K562 (cell line): ENCODE data around the gene CRELD2. TPM values are rescaled to one million over a fixed set of nuclear protein-coding genes. Genes with fewer than 3 reads are reported as not detected.

ENCODE experiments used
- CREM ChIP-seq: IDR thresholded peaks from 2 replicates; pipeline ENCODE4 v1.6.1; 2014; ENCODE audit warnings: antibody characterized with exemption, low read depth
- FOS ChIP-seq: IDR thresholded peaks from 3 replicates; pipeline ENCODE4 v1.6.1; 2011; ENCODE audit not compliant: insufficient read length; ENCODE audit errors: extremely low read depth
- PML ChIP-seq: IDR thresholded peaks from 2 replicates; pipeline ENCODE4 v1.6.1; 2012; ENCODE audit warnings: low read length, inconsistent platforms
- POLR2H ChIP-seq: IDR thresholded peaks from 2 replicates; pipeline ENCODE4 v1.6.1; 2016; ENCODE audit warnings: missing genetic modification characterization, low read depth, mild to moderate bottlenecking, control low read depth, missing compliant biosample characterization, moderate library complexity
- SMAD2 ChIP-seq: fragments of 150-350 bp; IDR thresholded peaks from 2 replicates; pipeline ENCODE4 v1.6.1; 2014; ENCODE audit warnings: low read depth, mild to moderate bottlenecking, low read length
- SMARCB1 ChIP-seq: IDR thresholded peaks from 2 replicates; pipeline ENCODE4 v1.6.1; 2011; ENCODE audit warnings: improper control_type of control experiment, low read depth; ENCODE audit not compliant: insufficient read length
- ZNF175 ChIP-seq: fragments of 200-800 bp; sonication (Bioruptor generic); IDR thresholded peaks from 2 replicates; pipeline ENCODE4 v1.6.1; 2016; ENCODE audit warnings: low read depth, mild to moderate bottlenecking, missing genetic modification characterization, missing compliant biosample characterization
- ZNF668 ChIP-seq: fragments of 250-450 bp; sonication (Bioruptor Pico); IDR thresholded peaks from 2 replicates; pipeline ENCODE4 v1.8.0; 2022; ENCODE audit warnings: mild to moderate bottlenecking, inconsistent platforms
- polyA plus RNA-seq, 8 experiments: library from polyadenylated mRNA; depleted of rRNA in 4 of 8; stranded (reverse) in 5 of 8; unstranded in 3 of 8; fragments of >200 nt; fragmentation: Nextera tagmentation in 2 of 8; fragmentation: Illumina TruSeq in 1 of 8; extraction: Ambion mirVana in 2 of 8; extraction: Trizol in 1 of 8; gene quantifications; 2 replicates each; pipeline versions ENCODE4 v1.2.1 to v1.2.3, GENCODE V29; 2011 to 2014; ENCODE audit warnings: inconsistent platforms in 1 of 8, missing spikeins in 1 of 8
- total RNA-seq, 7 experiments: library from RNA; depleted of rRNA in 6 of 7; stranded (reverse); fragments of >200 nt in 6 of 7; fragmentation: Illumina TruSeq in 2 of 7; extraction: Trizol in 2 of 7; gene quantifications; 2 replicates each; pipeline versions ENCODE4 v1.2.1 to v1.2.3, GENCODE V29; 2011 to 2021; ENCODE audit warnings: low replicate concordance in 1 of 7
- TF ChIP-seq, protein P1 (sequence below): fragments of 450-650 bp; IDR thresholded peaks from 2 replicates; pipeline ENCODE4 v1.6.1; 2014; ENCODE audit warnings: low read depth, mild to moderate bottlenecking, moderate library complexity, borderline replicate concordance
- TF ChIP-seq, protein P2 (sequence below): fragments of 250-450 bp; sonication (Bioruptor Pico); IDR thresholded peaks from 2 replicates; pipeline ENCODE4 v1.5.0; 2020; ENCODE audit warnings: mild to moderate bottlenecking
- TF ChIP-seq, protein P3 (sequence below): fragments of 250-450 bp; sonication (Bioruptor Pico); IDR thresholded peaks from 2 replicates; pipeline ENCODE4 v1.8.0; 2021; ENCODE audit warnings: borderline replicate concordance, mild to moderate bottlenecking, moderate library complexity; ENCODE audit not compliant: poor library complexity, severe bottlenecking

The CRELD2 gene
- total and polyA plus RNA-seq, 9 of the 15 experiments (the other 6 are each of a cell fraction or from before 2014, with no cell fraction given): 0.96 to 25.3 (median 8.8) TPM

DNA sequence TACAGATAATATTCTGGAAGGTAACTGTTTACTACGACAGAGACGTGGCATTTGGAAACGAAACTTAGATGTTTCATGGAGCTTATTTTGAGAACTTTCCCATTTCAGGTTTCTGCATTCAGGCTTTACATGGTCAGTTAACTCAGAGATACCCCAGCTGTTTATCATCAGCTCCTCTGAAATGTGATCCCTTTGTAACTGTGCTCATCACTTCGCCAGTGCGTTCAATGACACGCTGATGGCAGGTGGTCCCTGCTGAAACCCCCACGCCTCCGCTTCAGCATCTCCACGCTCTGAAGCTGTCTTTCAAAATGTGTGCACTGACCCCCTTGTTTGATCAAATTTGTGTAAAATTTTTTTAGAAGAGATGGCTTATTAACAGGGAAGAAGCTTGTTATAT lies 30.7 kb upstream of the CRELD2 start (continued):
- TF ChIP-seq, protein P1, sequence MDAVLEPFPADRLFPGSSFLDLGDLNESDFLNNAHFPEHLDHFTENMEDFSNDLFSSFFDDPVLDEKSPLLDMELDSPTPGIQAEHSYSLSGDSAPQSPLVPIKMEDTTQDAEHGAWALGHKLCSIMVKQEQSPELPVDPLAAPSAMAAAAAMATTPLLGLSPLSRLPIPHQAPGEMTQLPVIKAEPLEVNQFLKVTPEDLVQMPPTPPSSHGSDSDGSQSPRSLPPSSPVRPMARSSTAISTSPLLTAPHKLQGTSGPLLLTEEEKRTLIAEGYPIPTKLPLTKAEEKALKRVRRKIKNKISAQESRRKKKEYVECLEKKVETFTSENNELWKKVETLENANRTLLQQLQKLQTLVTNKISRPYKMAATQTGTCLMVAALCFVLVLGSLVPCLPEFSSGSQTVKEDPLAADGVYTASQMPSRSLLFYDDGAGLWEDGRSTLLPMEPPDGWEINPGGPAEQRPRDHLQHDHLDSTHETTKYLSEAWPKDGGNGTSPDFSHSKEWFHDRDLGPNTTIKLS: no peak
- TF ChIP-seq POLR2H: no peak
- no peak for TF ChIP-seq FOS
- no peak for TF ChIP-seq SMAD2
- TF ChIP-seq, protein P2, sequence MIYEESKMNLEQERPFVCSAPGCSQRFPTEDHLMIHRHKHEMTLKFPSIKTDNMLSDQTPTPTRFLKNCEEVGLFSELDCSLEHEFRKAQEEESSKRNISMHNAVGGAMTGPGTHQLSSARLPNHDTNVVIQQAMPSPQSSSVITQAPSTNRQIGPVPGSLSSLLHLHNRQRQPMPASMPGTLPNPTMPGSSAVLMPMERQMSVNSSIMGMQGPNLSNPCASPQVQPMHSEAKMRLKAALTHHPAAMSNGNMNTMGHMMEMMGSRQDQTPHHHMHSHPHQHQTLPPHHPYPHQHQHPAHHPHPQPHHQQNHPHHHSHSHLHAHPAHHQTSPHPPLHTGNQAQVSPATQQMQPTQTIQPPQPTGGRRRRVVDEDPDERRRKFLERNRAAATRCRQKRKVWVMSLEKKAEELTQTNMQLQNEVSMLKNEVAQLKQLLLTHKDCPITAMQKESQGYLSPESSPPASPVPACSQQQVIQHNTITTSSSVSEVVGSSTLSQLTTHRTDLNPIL: no peak
- no peak for TF ChIP-seq PML
- no peak for TF ChIP-seq CREM
- TF ChIP-seq ZNF175 (CRISPR knock-in tag): no peak
- TF ChIP-seq SMARCB1: no peak
- TF ChIP-seq ZNF668 (CRISPR knock-in tag): no peak
- TF ChIP-seq, protein P3, sequence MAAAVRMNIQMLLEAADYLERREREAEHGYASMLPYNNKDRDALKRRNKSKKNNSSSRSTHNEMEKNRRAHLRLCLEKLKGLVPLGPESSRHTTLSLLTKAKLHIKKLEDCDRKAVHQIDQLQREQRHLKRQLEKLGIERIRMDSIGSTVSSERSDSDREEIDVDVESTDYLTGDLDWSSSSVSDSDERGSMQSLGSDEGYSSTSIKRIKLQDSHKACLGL (CRISPR knock-in tag): no peak
